Measurements from ENCODE around the gene HNRNPLL.

DNA sequence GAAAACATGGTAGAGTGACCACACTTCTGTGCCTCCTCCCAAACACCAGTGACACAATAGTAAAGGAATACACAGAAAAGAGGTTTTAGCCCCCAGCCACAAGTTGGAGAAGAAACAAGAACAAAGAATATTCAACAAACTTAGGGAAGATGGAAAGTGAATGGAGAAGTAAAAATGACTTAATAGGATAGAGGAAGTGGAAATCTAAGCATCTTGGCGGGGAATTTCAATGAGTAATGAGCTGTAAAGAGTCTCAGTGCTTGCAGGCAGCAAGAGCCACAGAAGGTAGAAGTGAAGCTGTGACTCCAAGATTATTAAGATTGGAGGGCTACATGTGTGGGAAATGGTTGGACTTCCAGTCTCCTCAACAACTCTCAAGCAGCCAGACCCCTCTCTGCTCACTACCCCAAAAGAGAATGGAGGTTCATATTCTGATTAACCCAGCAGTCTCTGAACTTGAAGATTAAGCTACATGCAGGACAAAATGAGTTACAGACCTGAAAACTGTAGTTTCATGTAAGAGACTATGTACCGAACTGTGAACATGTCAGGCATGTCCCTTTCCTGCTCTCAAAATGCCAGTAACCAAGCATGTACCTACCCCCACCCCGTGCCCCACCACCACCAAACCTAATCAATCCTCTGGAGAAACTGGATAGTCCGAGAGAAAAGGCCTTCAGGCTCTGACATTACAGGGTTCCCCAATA lies 16.9 kb upstream of the HNRNPLL start:
- TF ChIP-seq, protein P1, sequence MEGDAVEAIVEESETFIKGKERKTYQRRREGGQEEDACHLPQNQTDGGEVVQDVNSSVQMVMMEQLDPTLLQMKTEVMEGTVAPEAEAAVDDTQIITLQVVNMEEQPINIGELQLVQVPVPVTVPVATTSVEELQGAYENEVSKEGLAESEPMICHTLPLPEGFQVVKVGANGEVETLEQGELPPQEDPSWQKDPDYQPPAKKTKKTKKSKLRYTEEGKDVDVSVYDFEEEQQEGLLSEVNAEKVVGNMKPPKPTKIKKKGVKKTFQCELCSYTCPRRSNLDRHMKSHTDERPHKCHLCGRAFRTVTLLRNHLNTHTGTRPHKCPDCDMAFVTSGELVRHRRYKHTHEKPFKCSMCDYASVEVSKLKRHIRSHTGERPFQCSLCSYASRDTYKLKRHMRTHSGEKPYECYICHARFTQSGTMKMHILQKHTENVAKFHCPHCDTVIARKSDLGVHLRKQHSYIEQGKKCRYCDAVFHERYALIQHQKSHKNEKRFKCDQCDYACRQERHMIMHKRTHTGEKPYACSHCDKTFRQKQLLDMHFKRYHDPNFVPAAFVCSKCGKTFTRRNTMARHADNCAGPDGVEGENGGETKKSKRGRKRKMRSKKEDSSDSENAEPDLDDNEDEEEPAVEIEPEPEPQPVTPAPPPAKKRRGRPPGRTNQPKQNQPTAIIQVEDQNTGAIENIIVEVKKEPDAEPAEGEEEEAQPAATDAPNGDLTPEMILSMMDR (tag by site-specific recombination; IDR thresholded peaks at IDR 0.05): no peak
- TF ChIP-seq, protein P2, sequence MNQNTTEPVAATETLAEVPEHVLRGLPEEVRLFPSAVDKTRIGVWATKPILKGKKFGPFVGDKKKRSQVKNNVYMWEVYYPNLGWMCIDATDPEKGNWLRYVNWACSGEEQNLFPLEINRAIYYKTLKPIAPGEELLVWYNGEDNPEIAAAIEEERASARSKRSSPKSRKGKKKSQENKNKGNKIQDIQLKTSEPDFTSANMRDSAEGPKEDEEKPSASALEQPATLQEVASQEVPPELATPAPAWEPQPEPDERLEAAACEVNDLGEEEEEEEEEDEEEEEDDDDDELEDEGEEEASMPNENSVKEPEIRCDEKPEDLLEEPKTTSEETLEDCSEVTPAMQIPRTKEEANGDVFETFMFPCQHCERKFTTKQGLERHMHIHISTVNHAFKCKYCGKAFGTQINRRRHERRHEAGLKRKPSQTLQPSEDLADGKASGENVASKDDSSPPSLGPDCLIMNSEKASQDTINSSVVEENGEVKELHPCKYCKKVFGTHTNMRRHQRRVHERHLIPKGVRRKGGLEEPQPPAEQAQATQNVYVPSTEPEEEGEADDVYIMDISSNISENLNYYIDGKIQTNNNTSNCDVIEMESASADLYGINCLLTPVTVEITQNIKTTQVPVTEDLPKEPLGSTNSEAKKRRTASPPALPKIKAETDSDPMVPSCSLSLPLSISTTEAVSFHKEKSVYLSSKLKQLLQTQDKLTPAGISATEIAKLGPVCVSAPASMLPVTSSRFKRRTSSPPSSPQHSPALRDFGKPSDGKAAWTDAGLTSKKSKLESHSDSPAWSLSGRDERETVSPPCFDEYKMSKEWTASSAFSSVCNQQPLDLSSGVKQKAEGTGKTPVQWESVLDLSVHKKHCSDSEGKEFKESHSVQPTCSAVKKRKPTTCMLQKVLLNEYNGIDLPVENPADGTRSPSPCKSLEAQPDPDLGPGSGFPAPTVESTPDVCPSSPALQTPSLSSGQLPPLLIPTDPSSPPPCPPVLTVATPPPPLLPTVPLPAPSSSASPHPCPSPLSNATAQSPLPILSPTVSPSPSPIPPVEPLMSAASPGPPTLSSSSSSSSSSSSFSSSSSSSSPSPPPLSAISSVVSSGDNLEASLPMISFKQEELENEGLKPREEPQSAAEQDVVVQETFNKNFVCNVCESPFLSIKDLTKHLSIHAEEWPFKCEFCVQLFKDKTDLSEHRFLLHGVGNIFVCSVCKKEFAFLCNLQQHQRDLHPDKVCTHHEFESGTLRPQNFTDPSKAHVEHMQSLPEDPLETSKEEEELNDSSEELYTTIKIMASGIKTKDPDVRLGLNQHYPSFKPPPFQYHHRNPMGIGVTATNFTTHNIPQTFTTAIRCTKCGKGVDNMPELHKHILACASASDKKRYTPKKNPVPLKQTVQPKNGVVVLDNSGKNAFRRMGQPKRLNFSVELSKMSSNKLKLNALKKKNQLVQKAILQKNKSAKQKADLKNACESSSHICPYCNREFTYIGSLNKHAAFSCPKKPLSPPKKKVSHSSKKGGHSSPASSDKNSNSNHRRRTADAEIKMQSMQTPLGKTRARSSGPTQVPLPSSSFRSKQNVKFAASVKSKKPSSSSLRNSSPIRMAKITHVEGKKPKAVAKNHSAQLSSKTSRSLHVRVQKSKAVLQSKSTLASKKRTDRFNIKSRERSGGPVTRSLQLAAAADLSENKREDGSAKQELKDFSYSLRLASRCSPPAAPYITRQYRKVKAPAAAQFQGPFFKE (tag by site-specific recombination; IDR thresholded peaks at IDR 0.05; ENCODE audit: borderline replicate concordance): no peak
- TF ChIP-seq ZSCAN30 (tag by site-specific recombination; IDR thresholded peaks at IDR 0.05) (no peak), ZNF274 (IDR thresholded peaks at IDR 0.05; ENCODE audit: low read length) (no peak), ZNF274 (tag by site-specific recombination; IDR thresholded peaks at IDR 0.05; ENCODE audit: borderline replicate concordance) (no peak), ZNF114 (tag by site-specific recombination; IDR thresholded peaks at IDR 0.05) (no peak), ZFP37 (tag by site-specific recombination; IDR thresholded peaks at IDR 0.05) (no peak), ZIC2 (tag by site-specific recombination; IDR thresholded peaks at IDR 0.05) (no peak), ZNF792 (tag by site-specific recombination; IDR thresholded peaks at IDR 0.05) (no peak), ZBTB1 (tag by site-specific recombination; IDR thresholded peaks at IDR 0.05) (no peak), ZNF292 (tag by site-specific recombination; IDR thresholded peaks at IDR 0.05; ENCODE audit: borderline replicate concordance, low read depth) (no peak), SCRT2 (tag by site-specific recombination; IDR thresholded peaks at IDR 0.05) (no peak), ZNF302 (tag by site-specific recombination; IDR thresholded peaks at IDR 0.05; ENCODE audit: low read depth) (no peak)
- TF ChIP-seq, protein P3, sequence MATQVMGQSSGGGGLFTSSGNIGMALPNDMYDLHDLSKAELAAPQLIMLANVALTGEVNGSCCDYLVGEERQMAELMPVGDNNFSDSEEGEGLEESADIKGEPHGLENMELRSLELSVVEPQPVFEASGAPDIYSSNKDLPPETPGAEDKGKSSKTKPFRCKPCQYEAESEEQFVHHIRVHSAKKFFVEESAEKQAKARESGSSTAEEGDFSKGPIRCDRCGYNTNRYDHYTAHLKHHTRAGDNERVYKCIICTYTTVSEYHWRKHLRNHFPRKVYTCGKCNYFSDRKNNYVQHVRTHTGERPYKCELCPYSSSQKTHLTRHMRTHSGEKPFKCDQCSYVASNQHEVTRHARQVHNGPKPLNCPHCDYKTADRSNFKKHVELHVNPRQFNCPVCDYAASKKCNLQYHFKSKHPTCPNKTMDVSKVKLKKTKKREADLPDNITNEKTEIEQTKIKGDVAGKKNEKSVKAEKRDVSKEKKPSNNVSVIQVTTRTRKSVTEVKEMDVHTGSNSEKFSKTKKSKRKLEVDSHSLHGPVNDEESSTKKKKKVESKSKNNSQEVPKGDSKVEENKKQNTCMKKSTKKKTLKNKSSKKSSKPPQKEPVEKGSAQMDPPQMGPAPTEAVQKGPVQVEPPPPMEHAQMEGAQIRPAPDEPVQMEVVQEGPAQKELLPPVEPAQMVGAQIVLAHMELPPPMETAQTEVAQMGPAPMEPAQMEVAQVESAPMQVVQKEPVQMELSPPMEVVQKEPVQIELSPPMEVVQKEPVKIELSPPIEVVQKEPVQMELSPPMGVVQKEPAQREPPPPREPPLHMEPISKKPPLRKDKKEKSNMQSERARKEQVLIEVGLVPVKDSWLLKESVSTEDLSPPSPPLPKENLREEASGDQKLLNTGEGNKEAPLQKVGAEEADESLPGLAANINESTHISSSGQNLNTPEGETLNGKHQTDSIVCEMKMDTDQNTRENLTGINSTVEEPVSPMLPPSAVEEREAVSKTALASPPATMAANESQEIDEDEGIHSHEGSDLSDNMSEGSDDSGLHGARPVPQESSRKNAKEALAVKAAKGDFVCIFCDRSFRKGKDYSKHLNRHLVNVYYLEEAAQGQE (tag by site-specific recombination; IDR thresholded peaks at IDR 0.05): no peak

Data from HEK293 (cell line).